ENCODE data around the gene KIFAP3. TPM values are rescaled to one million over a fixed set of nuclear protein-coding genes. Genes with fewer than 3 reads are reported as not detected.
A peak's percentile ranks its signal among the peaks of the same experiment; 100 is the strongest.
"Not testable (repeated sequence)": the region's sequence is repeated elsewhere in the genome, so short reads cannot be mapped to it uniquely, and the experiment has no call there.

KIFAP3 gene
- total RNA-seq, 4 donors from 2014 or later, result 25.2 to 49.2 (median 40.0) TPM

GRCh38 chr1:170077926-170078325, 3.4 kb upstream of the KIFAP3 start:
- Histone ChIP-seq H3K36me3 (no peaks in the 10 kb centered on the region), H3K4me1 (peaks cover 0 to 16% (median 6%) of the 10 kb centered on the region in 4 donors), H3K9me3 (peaks cover 0 to 10% (median 3%) of the 10 kb centered on the region in 4 donors), H3K27ac (no peak overlapping the region), H3K4me3 (no peak overlapping the region), H3K27me3 (no peaks in the 10 kb centered on the region)
- no peak for DNase-seq (ENCODE audit: low spot score in 2 of 2)
- TF ChIP-seq POLR2A (IDR thresholded peaks at IDR 0.05) (no peak), CTCF (IDR thresholded peaks at IDR 0.05) (no peak), EP300 (IDR thresholded peaks at IDR 0.05) (no peak)
- 89 to 95% methylated on average over 1 of the region's 1 CpG for WGBS, 2 donors

GRCh38 chr1:170076952-170077351, 2.5 kb upstream of the KIFAP3 start:
- Histone ChIP-seq H3K9me3 (peaks cover 0 to 10% (median 3%) of the 10 kb centered on the region in 4 donors), H3K4me1 (peaks cover 0 to 24% (median 6%) of the 10 kb centered on the region in 4 donors)
- not testable (repeated sequence) for DNase-seq (ENCODE audit: low spot score in 2 of 2); H3K27ac ChIP-seq; H3K36me3 ChIP-seq; H3K27me3 ChIP-seq; H3K4me3 ChIP-seq
- 87 to 90% methylated on average over 5 of the region's 5 CpGs for WGBS, 2 donors

GRCh38 chr1:170076199-170076598, 1.7 kb upstream of the KIFAP3 start:
- DNase-seq (ENCODE audit: low spot score in 2 of 2), result no peak
- no peak for TF ChIP-seq CTCF (IDR thresholded peaks at IDR 0.05)
- TF ChIP-seq POLR2A (IDR thresholded peaks at IDR 0.05), result no peak
- no peak for TF ChIP-seq EP300 (IDR thresholded peaks at IDR 0.05)
- no peaks in the 10 kb centered on the region for H3K27me3 ChIP-seq
- H3K4me1 ChIP-seq, result peaks cover 0 to 24% (median 6%) of the 10 kb centered on the region in 4 donors
- H3K9me3 ChIP-seq, result peaks cover 0 to 14% (median 3%) of the 10 kb centered on the region in 4 donors
- no peak overlapping the region for H3K4me3 ChIP-seq
- H3K36me3 ChIP-seq, result peaks cover 0 to 5% (median 0%) of the 10 kb centered on the region in 3 donors
- no peak overlapping the region for H3K27ac ChIP-seq

- TF ChIP-seq EP300 (IDR thresholded peaks at IDR 0.05) (no peak), POLR2A (IDR thresholded peaks at IDR 0.05) (no peak), CTCF (IDR thresholded peaks at IDR 0.05) (no peak)
- peaks cover 0 to 24% (median 6%) of the 10 kb centered on the region in 4 donors for H3K4me1 ChIP-seq
- peaks cover 0 to 11% (median 0%) of the 10 kb centered on the region in 3 donors for H3K36me3 ChIP-seq
- H3K27ac ChIP-seq, result peak overlapping the region; percentile 63 to 90 (median 82)
- 82 to 85% methylated on average over 3 of the region's 3 CpGs for WGBS, 2 donors
- DNase-seq (ENCODE audit: low spot score in 2 of 2), result no peak
- peaks cover 0 to 17% (median 3%) of the 10 kb centered on the region in 4 donors for H3K9me3 ChIP-seq
- no peaks in the 10 kb centered on the region for H3K27me3 ChIP-seq
- H3K4me3 ChIP-seq, result peak overlapping the region; percentile 58 to 81 (median 68)
Measured at GRCh38 chr1:170075186-170075585, 691 bp upstream of the KIFAP3 start.

GRCh38 chr1:170073893-170074249, 624 bp downstream of the KIFAP3 start:
- Histone ChIP-seq H3K36me3 (peaks cover 0 to 11% (median 0%) of the 10 kb centered on the region in 3 donors), H3K9me3 (peaks cover 0 to 12% (median 1%) of the 10 kb centered on the region in 4 donors), H3K4me1 (peaks cover 0 to 32% (median 6%) of the 10 kb centered on the region in 4 donors), H3K4me3 (peak overlapping the region; percentile 58 to 81 (median 68)), H3K27me3 (no peaks in the 10 kb centered on the region), H3K27ac (peak overlapping the region; percentile 63 to 90 (median 82))
- no peak for DNase-seq (ENCODE audit: low spot score in 2 of 2)
- TF ChIP-seq EP300 (IDR thresholded peaks at IDR 0.05) (no peak), POLR2A (IDR thresholded peaks at IDR 0.05) (no peak), CTCF (IDR thresholded peaks at IDR 0.05) (no peak)
- 10 to 11% methylated on average over 8 of the region's 8 CpGs for WGBS, 2 donors

- H3K27ac ChIP-seq, result no peak overlapping the region
- peaks cover 0 to 43% (median 6%) of the 10 kb centered on the region in 4 donors for H3K4me1 ChIP-seq
- WGBS, 2 donors, result 95 to 100% methylated on average over 1 of the region's 1 CpG
- peaks cover 0 to 7% (median 0%) of the 10 kb centered on the region in 4 donors for H3K9me3 ChIP-seq
- H3K4me3 ChIP-seq, result no peak overlapping the region
- TF ChIP-seq EP300 (IDR thresholded peaks at IDR 0.05) (no peak), CTCF (IDR thresholded peaks at IDR 0.05) (no peak), POLR2A (IDR thresholded peaks at IDR 0.05) (no peak)
- H3K36me3 ChIP-seq, result peaks cover 0 to 11% (median 0%) of the 10 kb centered on the region in 3 donors
- no peak for DNase-seq (ENCODE audit: low spot score in 2 of 2)
- no peaks in the 10 kb centered on the region for H3K27me3 ChIP-seq
Measured at GRCh38 chr1:170071378-170071777, 3.1 kb downstream of the KIFAP3 start.

Data from tibial nerve (tissue), 4 donors.